Aorta (tissue), 5 donors: Measurements from ENCODE around the gene RUVBL2. TPM values are rescaled to one million over a fixed set of nuclear protein-coding genes. Genes with fewer than 3 reads are reported as not detected.
"Not testable (repeated sequence)": the region's sequence is repeated elsewhere in the genome, so short reads cannot be mapped to it uniquely, and the experiment has no call there.

Source experiments
- ATAC-seq: fragments of 200-7000 bp; cut with Tn5 transposase; one replicate; pipeline ENCODE4 v1.9.1; 2022; ENCODE audit warnings: moderate library complexity; ENCODE audit not compliant: low FRiP score
- DNase-seq, 2 donors: peaks; one replicate each; pipeline ENCODE4 v3.0.0-alpha.2; 2020
- H3K27ac ChIP-seq, 2 donors: one replicate each; pipeline ENCODE4 v1.5.1; 2013; ENCODE audit warnings: low read length in 2 of 2, mild to moderate bottlenecking in 2 of 2, moderate library complexity in 2 of 2, control low read depth in 1 of 2, inconsistent platforms in 1 of 2, low read depth in 1 of 2
- H3K27me3 ChIP-seq, 2 donors: one replicate each; pipeline ENCODE4 v1.6.1; 2013; ENCODE audit warnings: control low read depth in 1 of 2, low read length in 1 of 2, mild to moderate bottlenecking in 1 of 2, moderate library complexity in 1 of 2; ENCODE audit not compliant: insufficient read depth in 2 of 2, control insufficient read depth in 1 of 2
- H3K36me3 ChIP-seq, 2 donors: one replicate each; pipeline ENCODE4 v1.6.1; 2013; ENCODE audit warnings: control low read depth in 1 of 2, low read length in 1 of 2, mild to moderate bottlenecking in 1 of 2; ENCODE audit not compliant: insufficient read depth in 2 of 2, control insufficient read depth in 1 of 2
- H3K4me1 ChIP-seq, 2 donors: one replicate each; pipeline ENCODE4 v1.6.1; 2013; ENCODE audit warnings: low read length in 2 of 2, control low read depth in 1 of 2, mild to moderate bottlenecking in 1 of 2, moderate library complexity in 1 of 2; ENCODE audit not compliant: insufficient read depth in 2 of 2, control insufficient read depth in 1 of 2
- H3K4me3 ChIP-seq, 2 donors: one replicate each; pipeline ENCODE4 v1.5.1; 2013; ENCODE audit warnings: low read length in 2 of 2, control low read depth in 1 of 2, mild to moderate bottlenecking in 1 of 2
- H3K9me3 ChIP-seq: one replicate; pipeline ENCODE4 v1.6.1; 2013; ENCODE audit warnings: mild to moderate bottlenecking, low read length; ENCODE audit not compliant: control insufficient read depth
- WGBS, 2 donors: extraction: QIAGEN DNeasy Blood & Tissue Kit; methylation state at CpG; one replicate each; pipeline ENCODE4 v1.1.7; 2013; 5-methylcytosine and 5-hydroxymethylcytosine counted together
- intact Hi-C, 2 donors: fragments of 100-400 bp; cut with DNase I; formaldehyde crosslinking; loops; one replicate each; pipeline versions ENCODE4 v1.14.2 to v1.15.0; 2022
- polyA plus RNA-seq, 2 donors: library from polyadenylated mRNA; stranded (reverse); fragments of 200-250 nt; gene quantifications; one replicate each; pipeline ENCODE4 v1.2.3, GENCODE V29; 2013
- total RNA-seq, 2 donors: library from RNA; stranded (reverse); fragmentation: NEBNext Ultra II Directional; extraction: Animal tissue kit (Norgen Biotek cat#: 25700); gene quantifications; one replicate each; pipeline ENCODE4 v1.2.1, GENCODE V29; 2021
- donor health status: healthy with polysubstance abuse.
- donor health status: Bipolar disorder and iron deficiency.
- donor health status: DM: no; HTN: no; CAD: no.
- donor health status: DM: no; HTN: no; CAD: no.
- donor health status: DM: yes; HTN: yes; CAD: no.

The RUVBL2 gene
- total and polyA plus RNA-seq, 4 donors, result 28.9 to 62.2 (median 38.3) TPM

GRCh38 chr19:49014870-49015255 lies 21.2 kb downstream of the RUVBL2 start:
- no peak for DNase-seq
- WGBS, 2 donors, result 91% methylated on average over 18 of the region's 18 CpGs

GRCh38 chr19:49016067-49016839 lies 22.6 kb downstream of the RUVBL2 start:
- Histone ChIP-seq H3K27ac (no peak overlapping the region), H3K27me3 (no peaks in the 10 kb centered on the region), H3K36me3 (no peaks in the 10 kb centered on the region), H3K9me3 (no peaks in the 10 kb centered on the region), H3K4me3 (no peak overlapping the region), H3K4me1 (no peaks in the 10 kb centered on the region)
- no peak for ATAC-seq
- WGBS, 2 donors, result 91 to 94% methylated on average over 22 to 29 of the region's 29 CpGs
- DNase-seq, result no peak
- intact Hi-C loops, result no loop called here

More at GRCh38 chr19:49014870-49015255, 21.2 kb downstream of the RUVBL2 start:
- no peak for ATAC-seq
- intact Hi-C loops, result no loop called here
- no peaks in the 10 kb centered on the region for H3K36me3 ChIP-seq
- H3K4me3 ChIP-seq, result no peak overlapping the region
- no peaks in the 10 kb centered on the region for H3K4me1 ChIP-seq
- H3K27me3 ChIP-seq, result no peaks in the 10 kb centered on the region
- H3K27ac ChIP-seq, result no peak overlapping the region
- H3K9me3 ChIP-seq, result no peaks in the 10 kb centered on the region

- no peaks in the 10 kb centered on the region for H3K27me3 ChIP-seq
- H3K4me3 ChIP-seq, result peak within 1 kb of the TSS; percentile 5 to 28
- no peaks in the 10 kb centered on the region for H3K4me1 ChIP-seq
- WGBS, 2 donors, result 73 to 76% methylated on average over 17 of the region's 17 CpGs
- no peak for ATAC-seq
- no peaks in the 10 kb centered on the region for H3K9me3 ChIP-seq
- no peaks in the 10 kb centered on the region for H3K36me3 ChIP-seq
- DNase-seq, result no peak
- no peak within 1 kb of the TSS for H3K27ac ChIP-seq
- intact Hi-C loops, result no loop called here
Observed at GRCh38 chr19:49017041-49017665, 23.5 kb downstream of the RUVBL2 start, which contains the start of gene LHB. LHB (minus strand) TSS chr19:49017091; CDS start chr19:49017081, 10 bp downstream.

GRCh38 chr19:49017666-49018351 lies 24.1 kb downstream of the RUVBL2 start:
- Histone ChIP-seq H3K4me3 (peak overlapping the region; percentile 5 to 28), H3K27ac (no peak overlapping the region), H3K36me3 (no peaks in the 10 kb centered on the region), H3K27me3 (no peaks in the 10 kb centered on the region), H3K9me3 (no peaks in the 10 kb centered on the region), H3K4me1 (no peaks in the 10 kb centered on the region)
- ATAC-seq (peak; percentile 37), DNase-seq (peak; percentile 67 to 86)
- WGBS, 2 donors, result 1% methylated on average over 62 of the region's 62 CpGs
- intact Hi-C loops, result no loop called here

- peak in 1 of 2 donors; percentile 81 for DNase-seq
- H3K4me3 ChIP-seq, result peak overlapping the region in 1 of 2 donors; percentile 5
- peak; percentile 8 for ATAC-seq
- intact Hi-C loops, H3K36me3 ChIP-seq, H3K4me1 ChIP-seq, H3K27ac ChIP-seq, H3K27me3 ChIP-seq, H3K9me3 ChIP-seq: not testable (repeated sequence)
- WGBS, 2 donors, result 3 to 4% methylated on average over 41 to 50 of the region's 50 CpGs
Observed at GRCh38 chr19:49018388-49019241, 24.9 kb downstream of the RUVBL2 start.

DNA sequence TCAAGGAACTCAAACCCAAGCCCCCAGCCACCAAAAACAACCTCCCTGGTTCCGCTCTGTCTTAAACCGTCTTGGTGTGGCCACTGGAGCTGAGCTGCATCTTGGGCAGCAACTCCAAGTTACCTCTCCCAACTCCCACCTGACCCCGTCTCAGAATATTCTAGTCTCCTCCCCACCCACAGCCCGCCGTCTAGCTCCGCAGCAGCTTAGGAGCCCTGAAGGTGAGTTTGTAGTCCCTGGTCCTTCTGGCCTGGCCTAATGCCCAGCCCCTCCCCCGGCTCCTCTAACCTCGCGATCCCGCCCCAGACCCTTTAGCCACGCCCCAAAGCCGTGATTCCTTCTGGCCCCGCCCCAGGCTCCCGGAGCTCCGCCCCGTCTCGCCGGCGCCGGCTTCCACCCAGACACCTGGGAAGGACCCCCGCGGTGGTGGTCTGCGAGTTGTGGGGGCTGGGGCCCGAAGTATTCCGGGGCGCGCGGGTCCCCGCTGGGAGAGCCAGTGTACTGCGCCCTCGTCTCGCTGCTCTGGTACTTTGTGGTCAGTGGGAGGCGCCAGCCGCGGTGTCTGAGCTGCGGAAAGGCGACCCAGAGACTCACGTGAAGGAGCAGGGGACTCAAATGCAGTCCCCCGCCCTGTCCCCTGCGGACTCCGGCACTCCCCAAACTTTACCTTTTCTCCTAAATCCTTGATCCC lies 25.7 kb downstream of the RUVBL2 start:
- 14 to 21% methylated on average over 17 to 41 of the region's 41 CpGs for WGBS, 2 donors
- DNase-seq, result peak; percentile 76 to 89

DNA sequence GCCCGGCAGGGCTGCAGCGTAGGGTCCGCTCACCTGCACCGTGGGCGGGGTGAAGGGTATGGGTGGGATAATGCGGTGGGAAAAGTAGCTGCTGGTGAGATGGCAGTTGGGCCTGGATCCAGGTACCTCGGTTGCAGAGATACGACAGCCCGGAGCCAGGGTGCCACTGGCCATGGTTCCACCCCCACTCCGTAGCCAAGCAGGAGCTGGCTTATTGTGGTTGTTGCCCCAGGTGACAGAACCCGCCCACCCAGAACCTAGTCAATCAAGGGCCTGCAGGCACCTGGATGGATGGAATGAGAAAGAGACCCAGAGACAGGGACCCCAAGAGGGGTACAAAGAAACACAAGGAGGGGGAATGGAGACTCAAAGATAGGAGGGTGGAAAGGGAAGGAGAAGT lies 26.7 kb downstream of the RUVBL2 start:
- DNase-seq (no peak), ATAC-seq (no peak)
- intact Hi-C loops, result no loop called here
- no peak overlapping the region for H3K4me3 ChIP-seq
- WGBS, 2 donors, result 66 to 67% methylated on average over 11 of the region's 11 CpGs
- H3K36me3 ChIP-seq, result no peaks in the 10 kb centered on the region
- H3K4me1 ChIP-seq, result no peaks in the 10 kb centered on the region
- no peaks in the 10 kb centered on the region for H3K27me3 ChIP-seq
- H3K9me3 ChIP-seq, result no peaks in the 10 kb centered on the region
- no peak overlapping the region for H3K27ac ChIP-seq

More for the DNA sequence above, 25.7 kb downstream of the RUVBL2 start:
- H3K27ac ChIP-seq, result no peak overlapping the region
- intact Hi-C loops, result no loop called here
- ATAC-seq, result peak; percentile 64
- H3K9me3 ChIP-seq, result no peaks in the 10 kb centered on the region
- no peak overlapping the region for H3K4me3 ChIP-seq
- no peaks in the 10 kb centered on the region for H3K4me1 ChIP-seq
- H3K36me3 ChIP-seq, result no peaks in the 10 kb centered on the region
- H3K27me3 ChIP-seq, result no peaks in the 10 kb centered on the region
